Prostate gland (tissue), 2 donors: ENCODE measurements around the gene RUFY2.

Experiments
- POLR2A ChIP-seq: fragments of 450-650 bp; IDR thresholded peaks from one replicate; pipeline ENCODE4 v1.6.1; 2016; ENCODE audit warnings: antibody characterized with exemption, mild to moderate bottlenecking
- TF ChIP-seq, protein P1 (sequence below), 4 experiments: fragments of 200-600 bp in 2 of 4; fragments of 450-650 bp in 2 of 4; sonication (generic) in 2 of 4; IDR thresholded peaks; 1 replicate in 3 of 4; 2 replicates in 1 of 4; pipeline ENCODE4 v1.5.1; 2016 to 2019; ENCODE audit warnings: antibody characterized with exemption in 4 of 4, mild to moderate bottlenecking in 2 of 4, moderate library complexity in 2 of 4

DNA sequence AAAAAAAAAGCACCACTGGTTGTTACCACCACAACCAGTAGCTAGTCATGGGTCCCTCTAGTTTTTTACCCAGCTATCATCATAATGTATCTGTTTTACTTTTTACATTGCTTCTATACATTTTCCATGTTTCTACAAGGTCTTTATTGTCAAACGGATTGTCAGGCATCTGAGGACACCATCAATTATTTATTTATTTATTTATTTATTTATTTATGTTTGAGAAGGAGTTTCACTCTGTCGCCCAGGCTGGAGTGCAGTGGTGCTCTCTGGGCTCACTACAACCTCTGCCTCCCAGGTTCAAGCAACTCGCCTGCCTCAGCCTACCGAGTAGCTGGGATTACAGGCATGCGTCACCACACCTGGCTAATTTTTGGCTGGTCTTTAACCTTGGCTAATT lies 104.2 kb downstream of the RUFY2 start:
- TF ChIP-seq, protein P1, sequence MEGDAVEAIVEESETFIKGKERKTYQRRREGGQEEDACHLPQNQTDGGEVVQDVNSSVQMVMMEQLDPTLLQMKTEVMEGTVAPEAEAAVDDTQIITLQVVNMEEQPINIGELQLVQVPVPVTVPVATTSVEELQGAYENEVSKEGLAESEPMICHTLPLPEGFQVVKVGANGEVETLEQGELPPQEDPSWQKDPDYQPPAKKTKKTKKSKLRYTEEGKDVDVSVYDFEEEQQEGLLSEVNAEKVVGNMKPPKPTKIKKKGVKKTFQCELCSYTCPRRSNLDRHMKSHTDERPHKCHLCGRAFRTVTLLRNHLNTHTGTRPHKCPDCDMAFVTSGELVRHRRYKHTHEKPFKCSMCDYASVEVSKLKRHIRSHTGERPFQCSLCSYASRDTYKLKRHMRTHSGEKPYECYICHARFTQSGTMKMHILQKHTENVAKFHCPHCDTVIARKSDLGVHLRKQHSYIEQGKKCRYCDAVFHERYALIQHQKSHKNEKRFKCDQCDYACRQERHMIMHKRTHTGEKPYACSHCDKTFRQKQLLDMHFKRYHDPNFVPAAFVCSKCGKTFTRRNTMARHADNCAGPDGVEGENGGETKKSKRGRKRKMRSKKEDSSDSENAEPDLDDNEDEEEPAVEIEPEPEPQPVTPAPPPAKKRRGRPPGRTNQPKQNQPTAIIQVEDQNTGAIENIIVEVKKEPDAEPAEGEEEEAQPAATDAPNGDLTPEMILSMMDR (IDR thresholded peaks at IDR 0.05): no peak
- TF ChIP-seq POLR2A: no peak
